ENCODE results near the gene NOTO. TPM values are rescaled to one million over a fixed set of nuclear protein-coding genes. Genes with fewer than 3 reads are reported as not detected.

Gene NOTO
- total RNA-seq, 3 donors from 2014 or later (not counting 1 experiment from before 2014, with no cell fraction given): not detected

DNA sequence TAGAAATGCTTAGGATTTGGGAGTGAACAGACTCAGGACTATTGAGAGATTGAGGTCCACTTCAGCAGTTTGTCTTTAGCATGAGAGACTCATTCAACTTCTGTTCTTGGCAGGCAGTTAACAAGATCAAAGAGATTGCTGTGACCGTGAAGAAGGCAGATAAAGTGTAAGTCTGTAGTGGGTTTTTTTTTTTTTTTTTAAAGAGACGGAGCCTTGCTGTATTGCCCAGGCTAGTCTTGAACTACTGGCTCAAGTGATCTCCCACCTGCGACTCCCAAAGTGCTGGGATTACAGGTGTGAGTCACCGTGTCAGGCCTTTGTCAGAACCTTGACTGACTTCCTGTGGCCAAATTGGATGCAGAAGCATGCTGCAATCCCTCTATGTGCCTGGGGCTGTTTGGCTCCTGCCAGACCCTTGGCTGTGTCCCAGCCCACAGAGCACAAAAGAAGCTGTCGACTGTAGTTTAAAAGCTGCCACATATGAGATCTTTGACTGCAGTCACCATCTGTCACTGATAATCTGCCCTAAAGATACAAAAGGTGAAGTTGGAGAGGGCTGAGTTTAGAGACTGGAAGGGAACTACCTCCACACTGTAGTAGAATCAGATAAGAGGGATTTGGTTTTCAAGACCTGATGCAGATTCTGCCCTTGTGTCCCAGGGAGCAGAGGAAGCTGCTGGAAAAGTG is 41.7 kb downstream of the NOTO start:
- Mint-ChIP-seq H3K9me3 (no peaks in the 10 kb centered on the region), H3K4me1 (peaks cover 0 to 13% of the 10 kb centered on the region in 2 donors), H3K27ac (no peak overlapping the region), H3K36me3 (peaks cover 17% of the 10 kb centered on the region), H3K4me3 (no peak overlapping the region), H3K27me3 (ENCODE audit: low read depth in 2 of 2) (no peaks in the 10 kb centered on the region)
- no peaks in the 10 kb centered on the region for H3K27me3 ChIP-seq (ENCODE audit: control insufficient read depth, insufficient read depth, low read length)
- DNase-seq (no peak), ATAC-seq (no peak)
- no peak overlapping the region for H3K27ac ChIP-seq (ENCODE audit: low read length)
- TF ChIP-seq, protein P1, sequence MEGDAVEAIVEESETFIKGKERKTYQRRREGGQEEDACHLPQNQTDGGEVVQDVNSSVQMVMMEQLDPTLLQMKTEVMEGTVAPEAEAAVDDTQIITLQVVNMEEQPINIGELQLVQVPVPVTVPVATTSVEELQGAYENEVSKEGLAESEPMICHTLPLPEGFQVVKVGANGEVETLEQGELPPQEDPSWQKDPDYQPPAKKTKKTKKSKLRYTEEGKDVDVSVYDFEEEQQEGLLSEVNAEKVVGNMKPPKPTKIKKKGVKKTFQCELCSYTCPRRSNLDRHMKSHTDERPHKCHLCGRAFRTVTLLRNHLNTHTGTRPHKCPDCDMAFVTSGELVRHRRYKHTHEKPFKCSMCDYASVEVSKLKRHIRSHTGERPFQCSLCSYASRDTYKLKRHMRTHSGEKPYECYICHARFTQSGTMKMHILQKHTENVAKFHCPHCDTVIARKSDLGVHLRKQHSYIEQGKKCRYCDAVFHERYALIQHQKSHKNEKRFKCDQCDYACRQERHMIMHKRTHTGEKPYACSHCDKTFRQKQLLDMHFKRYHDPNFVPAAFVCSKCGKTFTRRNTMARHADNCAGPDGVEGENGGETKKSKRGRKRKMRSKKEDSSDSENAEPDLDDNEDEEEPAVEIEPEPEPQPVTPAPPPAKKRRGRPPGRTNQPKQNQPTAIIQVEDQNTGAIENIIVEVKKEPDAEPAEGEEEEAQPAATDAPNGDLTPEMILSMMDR (IDR thresholded peaks at IDR 0.05): no peak
- peaks cover 85% of the 10 kb centered on the region for H3K36me3 ChIP-seq (ENCODE audit: control insufficient read depth, insufficient read depth, low read length)
- no peaks in the 10 kb centered on the region for H3K9me3 ChIP-seq (ENCODE audit: control insufficient read depth, insufficient read depth, low read length)
- 75% methylated on average over 5 of the region's 5 CpGs for WGBS (ENCODE audit: insufficient coverage)
- H3K4me3 ChIP-seq (ENCODE audit: low read length): no peak overlapping the region
- H3K4me1 ChIP-seq (ENCODE audit: control insufficient read depth, insufficient read depth, low read length): no peaks in the 10 kb centered on the region
- intact Hi-C loops (cut with micrococcal nuclease): no loop called here

DNA sequence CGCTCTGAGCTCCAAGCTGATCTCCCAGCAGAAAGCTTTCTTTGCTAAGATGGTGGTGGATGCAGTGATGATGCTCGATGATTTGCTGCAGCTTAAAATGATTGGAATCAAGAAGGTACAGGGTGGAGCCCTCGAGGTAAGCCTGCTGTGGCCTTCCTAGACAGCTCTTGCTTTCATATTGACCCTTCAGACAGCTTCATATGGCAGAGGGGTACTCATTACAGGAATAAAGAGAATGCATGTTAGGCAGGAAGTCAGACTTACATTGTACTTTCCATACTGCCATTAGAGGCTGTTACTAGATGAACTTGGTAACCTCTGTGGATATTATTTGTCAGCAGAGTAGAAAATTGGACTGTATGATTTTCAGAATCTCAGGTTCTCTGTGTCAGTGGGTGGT is 42.2 kb downstream of the NOTO start:
- H3K27me3 ChIP-seq (ENCODE audit: control insufficient read depth, insufficient read depth, low read length): no peaks in the 10 kb centered on the region
- Mint-ChIP-seq H3K4me3 (no peak overlapping the region), H3K27me3 (ENCODE audit: low read depth in 2 of 2) (no peaks in the 10 kb centered on the region), H3K4me1 (peaks cover 0 to 13% of the 10 kb centered on the region in 2 donors), H3K9me3 (no peaks in the 10 kb centered on the region), H3K36me3 (peaks cover 22% of the 10 kb centered on the region), H3K27ac (no peak overlapping the region)
- intact Hi-C loops (cut with micrococcal nuclease): no loop called here
- no peak overlapping the region for H3K27ac ChIP-seq (ENCODE audit: low read length)
- H3K9me3 ChIP-seq (ENCODE audit: control insufficient read depth, insufficient read depth, low read length): no peaks in the 10 kb centered on the region
- no peak for ATAC-seq
- H3K4me1 ChIP-seq (ENCODE audit: control insufficient read depth, insufficient read depth, low read length): no peaks in the 10 kb centered on the region
- TF ChIP-seq, protein P1 (IDR thresholded peaks at IDR 0.05): no peak
- no peak overlapping the region for H3K4me3 ChIP-seq (ENCODE audit: low read length)
- 88% methylated on average over 3 of the region's 3 CpGs for WGBS (ENCODE audit: insufficient coverage)
- no peak for DNase-seq
- H3K36me3 ChIP-seq (ENCODE audit: control insufficient read depth, insufficient read depth, low read length): peaks cover 86% of the 10 kb centered on the region

DNA sequence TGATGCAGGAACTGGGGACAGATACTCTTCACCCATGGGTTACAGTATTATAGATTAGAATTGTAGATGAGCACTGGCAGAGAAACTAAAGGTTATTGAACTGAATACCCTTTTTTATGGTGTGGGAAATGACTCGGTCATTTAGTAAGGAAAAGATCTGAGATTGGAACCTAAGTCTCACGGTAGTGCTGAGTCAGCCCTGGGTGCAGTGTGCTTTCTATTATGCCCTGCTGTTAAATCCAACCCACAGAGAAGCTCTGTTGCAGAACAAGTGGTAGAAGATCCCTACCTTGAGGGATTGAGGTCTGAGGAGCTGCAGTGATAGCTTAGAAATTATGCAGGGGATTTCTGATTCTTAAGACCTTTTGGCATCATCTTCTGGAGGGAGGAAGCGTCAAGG is 44.5 kb downstream of the NOTO start:
- H3K27ac Mint-ChIP-seq: peak overlapping the region in 1 of 2 donors; percentile 9
- Histone ChIP-seq H3K9me3 (ENCODE audit: control insufficient read depth, insufficient read depth, low read length) (no peaks in the 10 kb centered on the region), H3K36me3 (ENCODE audit: control insufficient read depth, insufficient read depth, low read length) (peaks cover 90% of the 10 kb centered on the region), H3K27me3 (ENCODE audit: control insufficient read depth, insufficient read depth, low read length) (no peaks in the 10 kb centered on the region), H3K4me1 (ENCODE audit: control insufficient read depth, insufficient read depth, low read length) (no peaks in the 10 kb centered on the region), H3K4me3 (ENCODE audit: low read length) (no peak overlapping the region), H3K27ac (ENCODE audit: low read length) (no peak overlapping the region)
- no peaks in the 10 kb centered on the region for H3K27me3 Mint-ChIP-seq (ENCODE audit: low read depth in 2 of 2)
- peaks cover 0 to 15% of the 10 kb centered on the region in 2 donors for H3K4me1 Mint-ChIP-seq
- TF ChIP-seq, protein P1 (IDR thresholded peaks at IDR 0.05): no peak
- H3K4me3 Mint-ChIP-seq: no peak overlapping the region
- no peak for DNase-seq
- peaks cover 35% of the 10 kb centered on the region for H3K36me3 Mint-ChIP-seq
- 71% methylated on average over 3 of the region's 3 CpGs for WGBS (ENCODE audit: insufficient coverage)
- ATAC-seq: no peak
- intact Hi-C loops (cut with micrococcal nuclease): no loop called here
- no peaks in the 10 kb centered on the region for H3K9me3 Mint-ChIP-seq

DNA sequence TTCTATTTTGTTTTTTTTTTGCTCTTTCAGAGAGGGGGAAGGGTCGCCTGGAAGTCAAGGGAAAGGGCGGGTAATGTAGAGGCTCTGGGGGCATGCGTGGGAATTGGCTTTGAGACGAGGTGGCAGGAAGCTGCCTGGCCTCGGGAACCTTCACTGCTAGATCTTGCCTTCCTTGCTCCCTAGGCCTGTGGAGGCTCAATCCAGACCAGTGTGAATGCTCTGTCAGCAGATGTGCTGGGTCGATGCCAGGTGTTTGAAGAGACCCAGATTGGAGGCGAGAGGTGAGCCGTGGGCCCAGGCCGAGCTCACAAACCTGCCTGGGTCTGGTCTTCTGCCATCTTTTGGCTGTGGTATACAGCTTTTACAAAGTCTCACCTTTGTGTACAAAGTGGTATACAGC is 47.3 kb downstream of the NOTO start:
- H3K27ac Mint-ChIP-seq: peak overlapping the region in 1 of 2 donors; percentile 46
- H3K27me3 ChIP-seq (ENCODE audit: control insufficient read depth, insufficient read depth, low read length): no peaks in the 10 kb centered on the region
- TF ChIP-seq, protein P1 (IDR thresholded peaks at IDR 0.05): no peak
- peaks cover 0 to 15% of the 10 kb centered on the region in 2 donors for H3K4me1 Mint-ChIP-seq
- no peaks in the 10 kb centered on the region for H3K27me3 Mint-ChIP-seq (ENCODE audit: low read depth in 2 of 2)
- H3K4me1 ChIP-seq (ENCODE audit: control insufficient read depth, insufficient read depth, low read length): no peaks in the 10 kb centered on the region
- DNase-seq (no peak), ATAC-seq (no peak)
- H3K36me3 ChIP-seq (ENCODE audit: control insufficient read depth, insufficient read depth, low read length): peaks cover 92% of the 10 kb centered on the region
- H3K27ac ChIP-seq (ENCODE audit: low read length): no peak overlapping the region
- peaks cover 35% of the 10 kb centered on the region for H3K36me3 Mint-ChIP-seq
- no peaks in the 10 kb centered on the region for H3K9me3 ChIP-seq (ENCODE audit: control insufficient read depth, insufficient read depth, low read length)
- H3K4me3 Mint-ChIP-seq: no peak overlapping the region
- H3K4me3 ChIP-seq (ENCODE audit: low read length): no peak overlapping the region
- WGBS (ENCODE audit: insufficient coverage): 95% methylated on average over 9 of the region's 9 CpGs
- intact Hi-C loops (cut with micrococcal nuclease): no loop called here
- H3K9me3 Mint-ChIP-seq: no peaks in the 10 kb centered on the region
